Hepatocyte (in vitro differentiated cells): ENCODE measurements around the gene GATC. TPM values are rescaled to one million over a fixed set of nuclear protein-coding genes. Genes with fewer than 3 reads are reported as not detected.

ENCODE experiments used
- DNase-seq: peaks from one replicate; pipeline ENCODE4 v3.0.0-alpha.2; 2016; ENCODE audit warnings: low spot score
- H2AFZ ChIP-seq: fragments of 200-600 bp; sonication (generic); 2 replicates; pipeline ENCODE4 v1.6.0; 2016; ENCODE audit warnings: antibody characterized with exemption, mild to moderate bottlenecking
- H3K27ac ChIP-seq: fragments of 200-600 bp; sonication (generic); 2 replicates; pipeline ENCODE4 v1.5.1; 2016; ENCODE audit warnings: mild to moderate bottlenecking
- H3K27me3 ChIP-seq: fragments of 200-600 bp; sonication (generic); 2 replicates; pipeline ENCODE4 v1.6.1; 2016
- H3K36me3 ChIP-seq: fragments of 200-600 bp; sonication (generic); replicated peaks from 2 replicates; pipeline ENCODE4 v1.5.1; 2016; ENCODE audit warnings: low read depth; ENCODE audit not compliant: insufficient read depth
- H3K4me1 ChIP-seq: fragments of 200-600 bp; sonication (generic); 2 replicates; pipeline ENCODE4 v1.5.1; 2016; ENCODE audit warnings: mild to moderate bottlenecking, moderate library complexity; ENCODE audit not compliant: insufficient read depth
- H3K4me2 ChIP-seq: fragments of 200-600 bp; sonication (generic); 2 replicates; pipeline ENCODE4 v1.6.0; 2016
- H3K4me3 ChIP-seq: fragments of 200-600 bp; sonication (generic); 2 replicates; pipeline ENCODE4 v1.5.1; 2016; ENCODE audit warnings: mild to moderate bottlenecking
- H3K79me2 ChIP-seq: fragments of 200-600 bp; sonication (generic); 2 replicates; pipeline ENCODE4 v1.6.0; 2017; ENCODE audit warnings: mild to moderate bottlenecking
- H3K9me2 ChIP-seq: fragments of 200-600 bp; sonication (generic); replicated peaks from 2 replicates; pipeline ENCODE4 v1.6.0; 2017; ENCODE audit warnings: mild to moderate bottlenecking; ENCODE audit not compliant: insufficient read depth
- H3K9me3 ChIP-seq: fragments of 200-600 bp; sonication (generic); 2 replicates; pipeline ENCODE4 v1.5.1; 2016; ENCODE audit warnings: low read depth, mild to moderate bottlenecking
- H4K20me1 ChIP-seq: fragments of 200-600 bp; sonication (generic); 2 replicates; pipeline ENCODE4 v1.6.0; 2016; ENCODE audit warnings: mild to moderate bottlenecking; ENCODE audit not compliant: insufficient read depth, poor library complexity, severe bottlenecking
- EZH2 ChIP-seq: fragments of 200-600 bp; sonication (generic); IDR thresholded peaks from 2 replicates; pipeline ENCODE4 v1.6.1; 2016; ENCODE audit warnings: antibody characterized with exemption, mild to moderate bottlenecking, borderline replicate concordance
- EZH2phosphoT487 ChIP-seq: fragments of 200-600 bp; sonication (generic); IDR thresholded peaks from one replicate; pipeline ENCODE4 v1.6.1; 2018; ENCODE audit warnings: antibody characterized with exemption, mild to moderate bottlenecking, low read depth, moderate library complexity; ENCODE audit not compliant: unreplicated experiment, severe bottlenecking
- WGBS: methylation state at CpG from one replicate; pipeline ENCODE4 v1.1.6; 2016; ENCODE audit warnings: low lambda C conversion rate; ENCODE audit errors: missing lambda C conversion rate; 5-methylcytosine and 5-hydroxymethylcytosine counted together
- polyA plus RNA-seq: library from polyadenylated mRNA; unstranded; fragments of >200 nt; fragmentation: Nextera tagmentation; extraction: Ambion mirVana; gene quantifications from 2 replicates; pipeline ENCODE4 v1.2.1, GENCODE V29; 2016
- total RNA-seq: library from RNA; depleted of rRNA; stranded (reverse); fragments of >200 nt; gene quantifications from 2 replicates; pipeline ENCODE4 v1.2.3, GENCODE V29; 2014
- TF ChIP-seq, protein P1 (sequence below): fragments of 200-600 bp; sonication (generic); IDR thresholded peaks from 2 replicates; pipeline ENCODE4 v1.5.1; 2016; ENCODE audit warnings: antibody characterized with exemption, mild to moderate bottlenecking; ENCODE audit not compliant: poor library complexity

GATC gene
- total and polyA plus RNA-seq, 2 experiments from 2014 or later: 19.0 to 35.0 TPM

DNA sequence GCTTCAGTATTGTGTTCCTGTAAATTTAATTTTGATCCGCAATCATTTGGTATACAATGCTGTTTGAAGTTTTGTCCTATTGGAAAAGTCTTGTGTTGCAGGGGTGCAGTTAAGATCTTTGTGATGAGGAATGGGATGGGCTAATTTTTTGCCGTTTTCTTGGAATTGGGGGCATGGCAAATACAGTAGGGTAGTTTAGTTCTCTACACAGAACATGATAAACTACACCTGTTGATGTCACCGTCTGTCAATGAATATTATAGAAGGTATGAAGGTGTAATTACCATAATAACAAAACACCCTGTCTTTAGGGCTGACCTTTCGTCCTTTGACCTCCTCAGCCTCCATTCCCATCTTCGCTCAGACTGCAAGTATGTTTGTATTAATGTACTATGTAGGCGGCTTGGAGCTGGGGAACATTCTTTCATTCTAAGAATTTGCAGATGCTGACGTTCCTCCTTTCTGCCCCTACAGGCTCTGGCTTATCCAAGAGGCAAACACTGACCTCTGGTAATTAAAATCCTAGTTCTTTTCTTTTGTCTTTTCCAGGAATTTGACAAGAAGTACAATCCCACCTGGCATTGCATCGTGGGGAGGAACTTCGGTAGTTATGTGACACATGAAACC lies 51.4 kb downstream of the GATC start:
- Histone ChIP-seq H3K9me3 (no peaks in the 10 kb centered on the region), H2AFZ (no peak overlapping the region), H3K4me1 (peaks cover 14% of the 10 kb centered on the region), H3K79me2 (peaks cover 53% of the 10 kb centered on the region), H3K36me3 (no peaks in the 10 kb centered on the region), H3K4me3 (peak overlapping the region; percentile 91), H4K20me1 (peaks cover 19% of the 10 kb centered on the region), H3K27ac (no peak overlapping the region), H3K27me3 (no peaks in the 10 kb centered on the region), H3K9me2 (no peaks in the 10 kb centered on the region), H3K4me2 (peak overlapping the region; percentile 94)
- 41% methylated on average over 9 of the region's 9 CpGs for WGBS
- DNase-seq: no peak
- TF ChIP-seq, protein P1, sequence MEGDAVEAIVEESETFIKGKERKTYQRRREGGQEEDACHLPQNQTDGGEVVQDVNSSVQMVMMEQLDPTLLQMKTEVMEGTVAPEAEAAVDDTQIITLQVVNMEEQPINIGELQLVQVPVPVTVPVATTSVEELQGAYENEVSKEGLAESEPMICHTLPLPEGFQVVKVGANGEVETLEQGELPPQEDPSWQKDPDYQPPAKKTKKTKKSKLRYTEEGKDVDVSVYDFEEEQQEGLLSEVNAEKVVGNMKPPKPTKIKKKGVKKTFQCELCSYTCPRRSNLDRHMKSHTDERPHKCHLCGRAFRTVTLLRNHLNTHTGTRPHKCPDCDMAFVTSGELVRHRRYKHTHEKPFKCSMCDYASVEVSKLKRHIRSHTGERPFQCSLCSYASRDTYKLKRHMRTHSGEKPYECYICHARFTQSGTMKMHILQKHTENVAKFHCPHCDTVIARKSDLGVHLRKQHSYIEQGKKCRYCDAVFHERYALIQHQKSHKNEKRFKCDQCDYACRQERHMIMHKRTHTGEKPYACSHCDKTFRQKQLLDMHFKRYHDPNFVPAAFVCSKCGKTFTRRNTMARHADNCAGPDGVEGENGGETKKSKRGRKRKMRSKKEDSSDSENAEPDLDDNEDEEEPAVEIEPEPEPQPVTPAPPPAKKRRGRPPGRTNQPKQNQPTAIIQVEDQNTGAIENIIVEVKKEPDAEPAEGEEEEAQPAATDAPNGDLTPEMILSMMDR: no peak
- no peak for TF ChIP-seq EZH2phosphoT487
- TF ChIP-seq EZH2: no peak

DNA sequence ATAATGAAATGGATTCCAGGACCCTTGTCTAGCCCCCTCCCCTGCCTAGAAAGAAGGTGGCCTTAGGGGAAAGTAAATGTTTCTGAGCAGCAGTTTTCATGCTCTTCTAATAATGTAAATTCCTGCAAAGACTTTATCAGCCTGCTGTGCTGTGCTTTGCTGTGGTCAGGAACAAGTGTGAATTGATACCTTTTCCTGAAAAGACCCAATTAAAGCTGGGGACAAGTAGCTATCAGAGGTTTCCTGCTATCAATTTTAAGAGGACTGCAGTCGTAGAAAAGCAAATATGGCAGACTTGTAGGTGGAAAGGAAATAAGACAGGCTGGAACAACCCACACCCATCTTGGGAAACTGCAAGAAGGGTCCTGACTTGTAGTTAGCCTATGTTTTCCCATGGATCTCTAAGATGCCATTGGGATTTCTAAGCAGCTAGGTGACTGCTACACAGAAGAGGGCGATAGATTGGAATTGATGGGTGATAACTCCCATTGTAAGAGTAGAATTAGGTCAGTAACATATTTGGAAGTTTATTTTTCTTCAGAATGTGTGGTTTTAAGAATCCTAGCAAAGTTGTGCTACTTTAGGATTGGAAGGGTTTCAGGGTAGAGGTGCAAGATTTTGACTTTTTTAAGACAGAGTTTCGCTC lies 52.7 kb downstream of the GATC start:
- H3K79me2 ChIP-seq: peaks cover 46% of the 10 kb centered on the region
- H3K9me3 ChIP-seq: no peaks in the 10 kb centered on the region
- no peak overlapping the region for H3K4me3 ChIP-seq
- no peaks in the 10 kb centered on the region for H3K27me3 ChIP-seq
- TF ChIP-seq, protein P1: no peak
- TF ChIP-seq EZH2 (no peak), EZH2phosphoT487 (no peak)
- no peaks in the 10 kb centered on the region for H3K36me3 ChIP-seq
- H3K9me2 ChIP-seq: no peaks in the 10 kb centered on the region
- H2AFZ ChIP-seq: no peak overlapping the region
- H3K4me2 ChIP-seq: no peak overlapping the region
- H3K4me1 ChIP-seq: peaks cover 14% of the 10 kb centered on the region
- no peak overlapping the region for H3K27ac ChIP-seq
- WGBS: 92% methylated on average over 3 of the region's 3 CpGs
- H4K20me1 ChIP-seq: peaks cover 19% of the 10 kb centered on the region
- DNase-seq: no peak

DNA sequence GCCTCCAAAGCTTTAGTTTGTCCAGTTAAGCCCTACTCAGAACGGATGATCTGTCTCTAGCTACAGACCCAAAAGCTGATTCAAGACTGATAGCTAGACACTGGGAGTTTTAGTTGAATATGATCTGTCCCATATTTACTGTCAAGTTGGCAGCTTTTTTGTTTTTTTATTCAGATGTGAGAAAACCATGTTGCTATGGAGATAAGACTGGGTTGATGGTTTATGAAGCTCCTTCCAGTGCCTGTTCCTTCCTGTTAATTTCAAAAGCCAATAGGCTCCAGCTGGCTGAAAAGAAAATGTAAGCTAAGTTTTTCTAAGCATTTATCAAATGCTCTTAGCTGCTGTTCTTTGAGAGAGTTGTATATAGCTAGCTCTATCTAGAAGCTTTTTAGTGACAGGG lies 54.3 kb downstream of the GATC start:
- Histone ChIP-seq H2AFZ (no peak overlapping the region), H3K4me3 (no peak overlapping the region), H3K27me3 (no peaks in the 10 kb centered on the region), H3K9me2 (no peaks in the 10 kb centered on the region), H4K20me1 (peaks cover 19% of the 10 kb centered on the region), H3K9me3 (no peaks in the 10 kb centered on the region), H3K36me3 (no peaks in the 10 kb centered on the region), H3K79me2 (peaks cover 32% of the 10 kb centered on the region), H3K4me1 (peaks cover 7% of the 10 kb centered on the region), H3K27ac (no peak overlapping the region), H3K4me2 (no peak overlapping the region)
- 76% methylated on average over 1 of the region's 1 CpG for WGBS
- no peak for DNase-seq
- TF ChIP-seq, protein P1: no peak
- TF ChIP-seq EZH2 (no peak), EZH2phosphoT487 (no peak)
